Activated T-cell treated with anti-CD3 and anti-CD28 coated beads, Interleukin-2, amount 50 U/mL, for 4 hours (primary cell): Measurements from ENCODE around the gene OCA2. TPM values are rescaled to one million over a fixed set of nuclear protein-coding genes. Genes with fewer than 3 reads are reported as not detected.

Experiments used
- ATAC-seq, 2 donors: fragments of 200-7000 bp; cut with Tn5 transposase; one replicate each; pipeline ENCODE4 v1.10.0; 2021
- DNase-seq: peaks from one replicate; pipeline ENCODE4 v3.0.0-alpha.2; 2020
- H3K27me3 Mint-ChIP-seq: one replicate; pipeline ENCODE4 v1.8.0; 2021; ENCODE audit warnings: low read depth, mixed read lengths
- H3K36me3 Mint-ChIP-seq: one replicate; pipeline ENCODE4 v1.8.0; 2022; ENCODE audit warnings: mixed read lengths; ENCODE audit not compliant: insufficient read depth
- H3K4me1 Mint-ChIP-seq: one replicate; pipeline ENCODE4 v1.8.0; 2021; ENCODE audit warnings: low read depth, mixed read lengths
- H3K4me3 Mint-ChIP-seq: one replicate; pipeline ENCODE4 v1.8.0; 2021; ENCODE audit warnings: mild to moderate bottlenecking, moderate library complexity, mixed read lengths
- H3K9me3 Mint-ChIP-seq: one replicate; pipeline ENCODE4 v1.8.0; 2021; ENCODE audit warnings: mixed read lengths
- total RNA-seq, 3 donors: library from RNA; stranded (reverse); gene quantifications; one replicate each; pipeline ENCODE4 v1.2.1, GENCODE V29; 2021

The OCA2 gene
- total RNA-seq, 3 donors from 2014 or later = not detected

DNA sequence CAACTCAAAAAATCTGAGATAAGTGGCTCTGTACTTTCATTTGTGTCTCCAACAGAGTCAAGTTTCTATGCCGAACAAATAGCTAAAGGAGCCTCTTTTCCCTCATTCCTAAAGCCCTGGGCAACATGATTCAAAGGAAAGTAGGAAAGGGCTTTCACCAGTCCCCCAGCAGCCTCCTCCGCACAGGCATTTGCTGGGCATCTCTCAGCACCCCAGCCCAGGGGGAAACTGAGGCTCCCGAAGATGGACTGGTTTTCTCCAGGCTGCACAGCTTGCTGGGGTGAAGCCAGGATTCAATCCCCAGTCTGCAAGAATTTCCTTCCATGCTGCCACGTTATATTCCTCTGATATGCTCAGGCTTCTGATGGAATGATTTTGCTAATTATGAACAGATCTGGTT lies 163.8 kb downstream of the OCA2 start:
- Mint-ChIP-seq H3K9me3 (peaks cover 18% of the 10 kb centered on the region), H3K4me1 (no peaks in the 10 kb centered on the region), H3K36me3 (no peaks in the 10 kb centered on the region), H3K4me3 (no peak overlapping the region), H3K27me3 (no peaks in the 10 kb centered on the region)
- no peak for DNase-seq
- ATAC-seq = no peak

DNA sequence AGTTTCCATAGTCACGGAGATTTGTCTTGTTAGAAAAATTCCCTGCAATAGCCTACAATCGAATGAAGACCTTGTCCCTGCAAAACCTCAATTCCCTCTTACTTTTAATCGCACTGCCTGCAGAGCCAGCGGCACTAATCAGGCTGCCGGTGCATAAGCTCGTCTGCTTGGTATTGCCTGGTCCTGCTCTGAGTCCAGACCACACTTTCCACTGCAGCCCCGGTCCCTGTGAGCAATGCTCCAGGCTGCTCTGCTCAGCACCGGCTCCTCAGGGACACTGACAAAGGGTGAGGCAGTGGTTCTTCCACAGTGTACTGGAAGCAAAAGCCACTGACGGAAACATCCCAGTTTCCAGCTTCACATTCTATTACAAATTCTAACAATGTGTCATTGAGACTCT lies 164.3 kb downstream of the OCA2 start:
- Mint-ChIP-seq H3K36me3 (no peaks in the 10 kb centered on the region), H3K4me1 (no peaks in the 10 kb centered on the region), H3K4me3 (no peak overlapping the region), H3K27me3 (no peaks in the 10 kb centered on the region), H3K9me3 (peaks cover 18% of the 10 kb centered on the region)
- DNase-seq (no peak), ATAC-seq (no peak)

DNA sequence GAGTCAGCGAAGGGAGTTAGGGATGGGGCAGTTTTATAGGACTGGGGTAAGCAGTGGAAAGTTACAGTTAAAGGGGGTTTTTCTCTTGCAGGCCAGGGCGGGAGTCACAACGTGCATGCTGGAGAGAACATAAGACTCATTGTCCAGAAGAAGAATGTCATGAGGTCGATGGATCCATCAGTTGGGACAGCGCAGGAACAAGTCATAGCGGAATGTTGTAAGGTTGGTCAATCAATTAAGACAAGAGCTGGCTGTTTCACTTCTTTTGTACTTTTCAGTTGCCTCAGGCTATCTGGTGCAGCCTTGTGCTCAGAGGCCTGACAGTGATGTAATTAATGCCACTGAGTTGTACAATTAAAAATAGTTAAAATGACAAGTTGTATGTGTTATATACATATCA lies 165.6 kb downstream of the OCA2 start:
- H3K9me3 Mint-ChIP-seq = peaks cover 18% of the 10 kb centered on the region
- H3K4me1 Mint-ChIP-seq = no peaks in the 10 kb centered on the region
- H3K36me3 Mint-ChIP-seq = no peaks in the 10 kb centered on the region
- H3K4me3 Mint-ChIP-seq = no peak overlapping the region
- DNase-seq = no peak
- ATAC-seq = no peak
- H3K27me3 Mint-ChIP-seq = no peaks in the 10 kb centered on the region

DNA sequence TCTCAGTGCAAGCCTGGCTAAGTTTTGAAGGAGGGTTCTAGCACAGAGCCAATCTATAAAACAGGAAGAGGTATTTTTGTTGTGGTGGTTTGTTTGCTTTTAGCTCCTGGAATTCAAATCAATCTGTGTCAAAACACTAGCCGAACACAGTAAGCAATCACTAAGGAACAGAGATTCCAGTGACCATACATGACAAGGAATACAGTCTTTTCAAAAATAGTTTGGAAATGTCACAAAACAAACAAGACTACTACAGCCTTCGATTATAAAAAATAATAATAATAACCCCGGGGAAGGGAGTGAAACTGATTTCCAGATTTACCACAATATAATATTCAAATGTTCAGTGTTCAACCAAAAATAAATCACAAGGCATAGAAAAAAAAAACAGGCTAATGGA lies 166.5 kb downstream of the OCA2 start:
- DNase-seq (no peak), ATAC-seq (no peak)
- H3K36me3 Mint-ChIP-seq = no peaks in the 10 kb centered on the region
- H3K9me3 Mint-ChIP-seq = peaks cover 18% of the 10 kb centered on the region
- no peaks in the 10 kb centered on the region for H3K4me1 Mint-ChIP-seq
- no peak overlapping the region for H3K4me3 Mint-ChIP-seq
- no peaks in the 10 kb centered on the region for H3K27me3 Mint-ChIP-seq

DNA sequence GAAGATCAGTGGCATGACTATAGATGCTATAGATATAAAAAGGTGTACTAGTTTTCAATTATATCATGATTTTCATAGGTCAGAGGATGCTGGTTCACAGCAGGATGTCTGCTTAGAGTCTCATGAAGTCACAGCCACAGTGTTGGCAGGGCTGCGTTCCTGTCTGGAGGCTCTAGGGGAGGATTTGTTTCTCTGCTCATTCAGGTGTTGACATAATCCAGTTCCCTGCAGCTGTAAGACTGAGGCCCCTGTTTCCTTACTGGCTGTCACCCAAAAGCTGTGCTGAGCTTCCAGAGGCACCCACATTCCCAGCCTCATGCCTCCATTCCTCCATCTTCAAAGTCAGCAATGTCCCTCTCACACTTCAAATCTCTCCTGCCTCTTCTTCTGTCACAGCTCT lies 170.7 kb downstream of the OCA2 start:
- no peak overlapping the region for H3K4me3 Mint-ChIP-seq
- peaks cover 15% of the 10 kb centered on the region for H3K9me3 Mint-ChIP-seq
- H3K4me1 Mint-ChIP-seq = no peaks in the 10 kb centered on the region
- no peaks in the 10 kb centered on the region for H3K36me3 Mint-ChIP-seq
- DNase-seq (no peak), ATAC-seq (no peak)
- no peaks in the 10 kb centered on the region for H3K27me3 Mint-ChIP-seq

DNA sequence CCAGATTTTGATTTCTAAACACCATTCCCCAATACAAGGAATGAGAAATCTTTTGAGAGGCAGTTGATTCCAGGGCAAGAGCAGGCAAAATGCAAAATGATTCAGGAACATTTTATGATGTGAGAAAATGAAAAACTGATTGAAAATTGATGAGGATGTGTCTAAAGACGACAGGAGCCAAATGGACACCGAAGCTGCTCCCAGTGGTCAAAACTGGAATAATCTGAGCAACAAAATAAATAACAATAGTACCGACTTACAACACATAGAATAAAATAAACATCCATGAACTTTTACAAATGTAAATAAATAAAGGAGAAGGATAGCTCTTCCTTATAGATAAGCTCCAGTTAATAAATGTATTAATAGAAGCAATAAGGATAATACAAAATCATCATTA lies 186.8 kb downstream of the OCA2 start:
- H3K36me3 Mint-ChIP-seq = no peaks in the 10 kb centered on the region
- H3K4me3 Mint-ChIP-seq = no peak overlapping the region
- DNase-seq (no peak), ATAC-seq (no peak)
- no peaks in the 10 kb centered on the region for H3K27me3 Mint-ChIP-seq
- H3K9me3 Mint-ChIP-seq = peaks cover 27% of the 10 kb centered on the region
- H3K4me1 Mint-ChIP-seq = no peaks in the 10 kb centered on the region

DNA sequence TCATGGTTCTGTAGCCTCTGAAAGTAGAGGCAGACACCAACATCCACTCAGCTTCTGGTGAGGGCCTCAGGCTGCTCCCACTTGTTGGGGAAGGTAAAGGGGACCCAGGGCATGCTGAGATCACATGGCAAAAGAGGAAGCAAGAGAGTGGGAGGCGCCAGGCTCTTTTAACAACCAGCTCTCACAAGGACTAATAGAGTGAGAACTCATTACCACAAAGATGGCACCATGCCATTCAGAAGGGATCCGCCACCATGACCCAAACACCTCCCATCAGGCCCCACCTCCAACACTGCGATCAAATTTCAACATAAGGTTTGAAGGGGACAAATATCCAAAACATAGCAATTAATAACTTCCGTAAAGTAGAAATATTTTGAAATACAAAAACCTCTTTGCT lies 192.3 kb downstream of the OCA2 start:
- H3K9me3 Mint-ChIP-seq = peaks cover 20% of the 10 kb centered on the region
- no peaks in the 10 kb centered on the region for H3K36me3 Mint-ChIP-seq
- no peaks in the 10 kb centered on the region for H3K27me3 Mint-ChIP-seq
- no peak for DNase-seq
- no peaks in the 10 kb centered on the region for H3K4me1 Mint-ChIP-seq
- H3K4me3 Mint-ChIP-seq = no peak overlapping the region
- ATAC-seq = no peak

DNA sequence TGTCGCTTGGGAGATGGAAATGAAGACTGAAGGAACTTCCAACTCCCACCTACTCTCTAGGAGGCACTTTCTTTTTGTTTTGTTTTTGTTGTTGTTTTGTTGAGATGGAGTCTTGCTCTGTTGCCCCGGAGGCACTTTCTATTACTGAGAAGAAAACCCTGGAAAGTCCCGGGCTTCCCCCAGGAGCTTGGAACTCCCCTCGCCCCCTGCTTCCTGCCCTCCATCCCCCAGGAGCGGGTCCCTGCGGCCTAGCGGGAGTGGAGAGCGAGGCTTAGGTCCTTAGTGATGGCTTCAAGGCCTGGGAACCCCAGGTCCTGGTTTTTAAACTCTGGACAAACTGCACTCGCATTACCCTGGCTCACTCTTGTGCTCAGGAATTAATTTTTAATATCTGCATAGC lies 195.7 kb downstream of the OCA2 start:
- Mint-ChIP-seq H3K36me3 (no peaks in the 10 kb centered on the region), H3K9me3 (peaks cover 5% of the 10 kb centered on the region), H3K4me1 (no peaks in the 10 kb centered on the region), H3K27me3 (no peaks in the 10 kb centered on the region), H3K4me3 (no peak overlapping the region)
- no peak for DNase-seq
- no peak for ATAC-seq

DNA sequence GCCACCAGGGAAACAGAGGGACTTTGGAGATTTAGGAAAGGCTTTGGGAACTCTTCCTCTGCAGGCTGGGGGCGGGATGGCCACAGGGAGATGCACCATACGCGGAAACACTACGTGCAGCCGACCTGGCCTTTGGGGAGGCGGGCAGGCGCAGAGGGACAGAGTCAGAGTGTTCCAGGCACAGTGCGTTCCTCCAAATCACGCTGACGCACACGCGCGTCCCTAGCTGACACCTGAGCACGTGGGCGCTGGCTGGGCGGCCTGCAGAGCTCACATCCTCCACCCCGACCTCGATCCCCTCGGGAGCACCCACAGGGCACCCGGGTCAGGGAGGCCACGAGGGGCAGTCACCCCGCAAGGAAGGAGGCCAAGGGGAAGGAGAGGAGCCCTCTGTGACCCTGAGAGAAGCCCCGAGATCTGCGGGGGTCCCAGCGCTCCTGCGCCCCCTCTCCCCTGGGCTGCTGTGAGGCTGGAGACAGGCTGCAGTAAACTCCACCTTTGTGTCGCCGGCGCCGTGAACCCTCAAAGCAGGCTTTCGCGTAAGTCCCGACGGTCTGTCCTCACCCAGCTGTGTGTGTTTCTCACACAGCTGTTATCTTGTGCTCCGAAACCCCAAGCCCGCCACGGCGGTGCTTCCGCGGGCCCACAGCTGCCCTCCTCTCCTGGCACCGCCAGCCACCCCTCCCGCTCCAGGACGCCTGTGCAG lies 196.3 kb downstream of the OCA2 start:
- no peak overlapping the region for H3K4me3 Mint-ChIP-seq
- H3K4me1 Mint-ChIP-seq = no peaks in the 10 kb centered on the region
- ATAC-seq (no peak), DNase-seq (no peak)
- peaks cover 5% of the 10 kb centered on the region for H3K9me3 Mint-ChIP-seq
- no peaks in the 10 kb centered on the region for H3K27me3 Mint-ChIP-seq
- no peaks in the 10 kb centered on the region for H3K36me3 Mint-ChIP-seq

DNA sequence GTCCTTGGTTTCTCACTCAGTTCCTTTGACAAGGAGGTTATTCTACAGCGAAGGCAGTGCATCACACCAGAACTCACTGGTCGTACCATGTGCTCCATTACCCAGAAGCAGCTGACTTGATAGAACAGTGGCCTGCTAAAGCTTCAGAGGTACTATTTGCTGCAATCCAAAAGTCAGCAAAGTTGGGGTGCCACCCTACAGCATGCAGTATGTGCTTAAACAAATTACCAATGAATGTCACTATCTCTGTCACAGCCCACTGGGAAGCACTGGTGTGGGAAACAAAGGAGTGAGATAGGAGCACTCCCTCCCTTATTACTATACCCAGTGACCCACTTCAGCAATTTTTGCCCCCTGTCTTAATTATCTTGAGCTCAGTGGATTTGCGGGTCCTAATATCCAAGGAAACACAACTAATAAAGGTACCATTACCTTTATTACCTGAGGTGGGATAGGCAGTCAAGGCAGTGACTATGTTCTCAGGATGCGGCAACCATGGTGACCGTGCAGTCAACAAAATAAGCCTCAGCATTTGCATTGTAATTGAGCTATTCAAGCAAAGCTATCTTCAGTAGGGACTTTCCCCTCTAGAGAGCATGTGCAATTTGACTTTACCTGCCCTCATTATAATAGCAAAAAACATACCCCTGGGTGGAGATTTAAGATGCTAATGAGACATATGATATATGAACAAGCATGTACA lies 199.4 kb downstream of the OCA2 start:
- H3K9me3 Mint-ChIP-seq = peaks cover 5% of the 10 kb centered on the region
- DNase-seq (no peak), ATAC-seq (no peak)
- H3K4me1 Mint-ChIP-seq = no peaks in the 10 kb centered on the region
- H3K4me3 Mint-ChIP-seq = no peak overlapping the region
- H3K36me3 Mint-ChIP-seq = no peaks in the 10 kb centered on the region
- no peaks in the 10 kb centered on the region for H3K27me3 Mint-ChIP-seq

DNA sequence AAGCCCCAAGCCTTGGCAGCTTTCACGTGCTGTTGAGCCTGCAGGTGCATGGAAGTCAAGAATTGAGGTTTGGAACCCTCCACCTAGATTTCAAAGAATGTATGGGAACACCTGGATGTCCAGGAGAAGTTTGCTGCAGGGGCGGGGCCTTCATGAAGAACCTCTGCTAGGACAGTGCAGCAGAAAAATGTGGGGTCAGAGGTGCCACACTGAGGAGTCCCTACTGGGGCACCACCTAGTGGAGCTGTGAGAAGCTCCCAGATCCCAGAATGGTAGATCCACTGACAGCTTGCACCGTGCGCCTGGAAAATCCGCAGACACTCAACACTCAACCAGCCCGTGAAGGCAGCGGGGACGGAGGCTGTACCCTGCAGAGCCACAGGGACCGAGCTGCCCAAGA lies 201.6 kb downstream of the OCA2 start:
- Mint-ChIP-seq H3K36me3 (no peaks in the 10 kb centered on the region), H3K4me1 (no peaks in the 10 kb centered on the region), H3K27me3 (no peaks in the 10 kb centered on the region), H3K9me3 (peaks cover 19% of the 10 kb centered on the region), H3K4me3 (no peak overlapping the region)
- no peak for ATAC-seq
- no peak for DNase-seq

DNA sequence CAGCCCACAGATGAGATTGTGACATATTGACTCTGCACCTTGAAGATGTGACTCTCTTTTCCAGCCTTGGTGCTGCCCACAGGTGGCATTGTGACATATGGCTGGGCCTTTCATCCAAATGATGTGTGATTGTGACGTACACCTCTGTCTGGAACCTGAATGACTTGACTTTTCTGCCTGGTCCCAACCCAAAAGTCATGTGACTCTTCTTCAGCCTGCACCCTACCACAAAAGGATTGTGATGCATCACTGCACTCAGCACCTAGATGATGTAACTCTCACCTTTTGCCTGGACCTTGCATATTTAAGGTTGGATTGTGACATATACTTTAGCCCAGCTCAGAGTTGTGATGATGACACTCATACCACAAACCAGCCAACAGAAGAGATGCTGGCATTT lies 204.5 kb downstream of the OCA2 start:
- no peaks in the 10 kb centered on the region for H3K4me1 Mint-ChIP-seq

DNA sequence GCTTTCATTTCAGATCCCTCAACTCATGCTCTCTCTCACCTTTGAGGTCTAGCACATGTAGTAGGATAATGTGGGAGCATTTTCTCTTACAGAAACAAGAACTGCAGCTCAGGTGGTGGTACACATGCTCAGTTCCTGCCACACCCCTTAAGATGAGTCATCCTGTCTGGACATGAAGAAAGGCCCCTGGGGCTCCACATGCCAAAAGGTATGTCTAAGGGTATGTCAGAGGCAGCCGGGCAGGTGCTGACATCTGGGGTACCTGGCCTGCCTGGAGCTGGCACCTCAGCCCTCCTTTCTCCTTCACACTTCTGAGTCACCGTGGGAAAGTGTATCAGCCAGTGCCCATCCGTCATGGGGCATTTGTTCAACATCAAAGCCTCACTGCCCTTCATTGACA lies 209.9 kb downstream of the OCA2 start:
- no peaks in the 10 kb centered on the region for H3K36me3 Mint-ChIP-seq
- peaks cover 8% of the 10 kb centered on the region for H3K27me3 Mint-ChIP-seq
- no peak overlapping the region for H3K4me3 Mint-ChIP-seq
- DNase-seq = no peak
- no peaks in the 10 kb centered on the region for H3K4me1 Mint-ChIP-seq
- peaks cover 35% of the 10 kb centered on the region for H3K9me3 Mint-ChIP-seq
- ATAC-seq = no peak

More for the DNA sequence above, 204.5 kb downstream of the OCA2 start:
- Mint-ChIP-seq H3K27me3 (no peaks in the 10 kb centered on the region), H3K4me3 (no peak overlapping the region), H3K9me3 (peaks cover 32% of the 10 kb centered on the region), H3K36me3 (no peaks in the 10 kb centered on the region)
- DNase-seq (no peak), ATAC-seq (no peak)

DNA sequence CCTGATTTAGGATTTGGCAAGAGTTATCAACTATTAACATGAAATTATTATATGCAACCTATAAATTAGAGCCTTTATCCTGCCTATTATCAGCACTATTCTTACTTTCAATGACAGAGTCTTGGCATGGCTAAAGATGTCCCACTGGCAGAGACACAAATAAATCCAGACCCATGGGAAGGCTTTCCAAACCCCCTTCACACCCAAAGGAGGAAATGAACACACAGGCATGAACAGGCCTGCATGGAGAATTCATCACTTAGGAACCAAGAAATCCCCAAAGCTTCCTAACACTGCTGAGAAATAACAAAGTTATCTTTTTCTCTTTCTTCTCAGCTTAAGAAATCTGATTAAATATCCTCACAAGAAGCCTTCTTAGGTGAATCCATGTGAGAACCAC lies 213.9 kb downstream of the OCA2 start:
- Mint-ChIP-seq H3K4me3 (no peak overlapping the region), H3K4me1 (no peaks in the 10 kb centered on the region), H3K27me3 (peaks cover 11% of the 10 kb centered on the region), H3K9me3 (peaks cover 15% of the 10 kb centered on the region), H3K36me3 (no peaks in the 10 kb centered on the region)
- ATAC-seq (no peak), DNase-seq (no peak)

DNA sequence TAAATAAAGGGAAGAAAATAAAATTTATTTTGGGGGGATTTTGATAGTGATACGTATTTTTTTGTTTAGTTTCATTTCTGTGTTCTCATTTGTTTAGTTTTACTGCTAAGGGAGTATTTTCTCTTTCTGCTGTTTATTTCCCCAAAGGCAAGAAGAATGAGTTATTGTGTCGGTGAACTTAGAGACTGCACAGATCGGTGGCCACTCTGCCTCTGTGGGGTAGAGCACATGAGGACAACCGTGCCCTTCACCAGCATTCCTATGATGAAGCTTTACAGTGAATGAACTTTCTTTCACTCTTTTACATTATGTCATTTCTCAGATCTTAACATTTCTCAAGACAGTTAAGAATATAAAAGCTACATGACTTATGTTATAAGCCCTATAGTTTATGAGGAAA lies 214.4 kb downstream of the OCA2 start:
- DNase-seq (no peak), ATAC-seq (no peak)
- H3K36me3 Mint-ChIP-seq = no peaks in the 10 kb centered on the region
- no peaks in the 10 kb centered on the region for H3K4me1 Mint-ChIP-seq
- no peak overlapping the region for H3K4me3 Mint-ChIP-seq
- H3K27me3 Mint-ChIP-seq = peaks cover 11% of the 10 kb centered on the region
- peaks cover 12% of the 10 kb centered on the region for H3K9me3 Mint-ChIP-seq
